Measurements from ENCODE around the gene STRIT1.

The STRIT1 gene

GRCh38 chr3:155293516-155293915 is at the start of gene STRIT1:
Gene STRIT1, minus strand, starts transcription at chr3:155293683.
- no peak for DNase-seq

- no peak for DNase-seq
Measured at GRCh38 chr3:155342344-155342743, 48.9 kb upstream of the STRIT1 start.

- DNase-seq: no peak
Measured at GRCh38 chr3:155339052-155339451, 45.6 kb upstream of the STRIT1 start.

GRCh38 chr3:155335724-155336354 is 42.4 kb upstream of the STRIT1 start:
- no peak for DNase-seq

- no peak for DNase-seq
Measured at GRCh38 chr3:155334914-155335723, 41.6 kb upstream of the STRIT1 start.

- no peak for DNase-seq
Measured at GRCh38 chr3:155334215-155334913, 40.9 kb upstream of the STRIT1 start.

- no peak for DNase-seq
Measured at GRCh38 chr3:155332716-155333115, 39.2 kb upstream of the STRIT1 start.

GRCh38 chr3:155331078-155331477 is 37.6 kb upstream of the STRIT1 start:
- DNase-seq: no peak

- no peak for DNase-seq
Measured at GRCh38 chr3:155330370-155330769, 36.9 kb upstream of the STRIT1 start.

GRCh38 chr3:155329513-155330048 is 36.1 kb upstream of the STRIT1 start:
- DNase-seq: no peak

GRCh38 chr3:155327871-155328270 is 34.4 kb upstream of the STRIT1 start:
- DNase-seq: no peak

- DNase-seq: no peak
Measured at GRCh38 chr3:155327430-155327829, 33.9 kb upstream of the STRIT1 start.

GRCh38 chr3:155326901-155327300 is 33.4 kb upstream of the STRIT1 start:
- DNase-seq: no peak

GRCh38 chr3:155326244-155326643 is 32.8 kb upstream of the STRIT1 start:
- DNase-seq: no peak

- DNase-seq: peak in 1 of 2 experiments; percentile 1
Measured at GRCh38 chr3:155325263-155325835, 31.9 kb upstream of the STRIT1 start.

GRCh38 chr3:155323063-155323666 is 29.7 kb upstream of the STRIT1 start:
- peak; percentile 74 to 84 for DNase-seq

- DNase-seq: peak; percentile 40 to 58
Measured at GRCh38 chr3:155321418-155321817, 27.9 kb upstream of the STRIT1 start.

GRCh38 chr3:155320934-155321333 is 27.5 kb upstream of the STRIT1 start:
- no peak for DNase-seq

- DNase-seq: no peak
Measured at GRCh38 chr3:155318740-155319139, 25.3 kb upstream of the STRIT1 start.

- DNase-seq: no peak
Measured at GRCh38 chr3:155317211-155317610, 23.7 kb upstream of the STRIT1 start.

GRCh38 chr3:155316426-155316825 is 22.9 kb upstream of the STRIT1 start:
- no peak for DNase-seq

- no peak for DNase-seq
Measured at GRCh38 chr3:155313916-155314315, 20.4 kb upstream of the STRIT1 start.

- no peak for DNase-seq
Measured at GRCh38 chr3:155313300-155313699, 19.8 kb upstream of the STRIT1 start.

All from NCI-H2081 (cell line).